ENCODE results near the gene PITHD1.

DNA sequence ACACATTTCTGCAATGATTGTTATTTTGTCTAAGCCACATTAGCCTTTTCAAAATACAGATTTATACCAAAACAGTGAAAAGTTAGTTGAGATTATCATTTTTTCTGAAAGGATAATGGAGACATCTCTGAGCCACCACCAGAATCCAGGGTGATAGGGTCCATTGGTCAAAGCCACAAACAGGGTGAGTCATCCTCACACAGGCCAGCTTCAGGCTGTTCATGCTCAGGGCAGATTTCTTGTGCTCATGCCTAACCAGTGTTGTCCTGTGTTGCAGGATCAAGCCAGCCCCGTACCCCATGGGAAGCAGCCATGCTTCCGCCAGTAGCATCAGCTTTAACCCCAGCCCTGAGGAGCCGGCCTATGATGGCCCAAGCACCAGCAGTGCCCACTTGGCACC is 21.5 kb upstream of the PITHD1 start:
- TF ChIP-seq, protein P1, sequence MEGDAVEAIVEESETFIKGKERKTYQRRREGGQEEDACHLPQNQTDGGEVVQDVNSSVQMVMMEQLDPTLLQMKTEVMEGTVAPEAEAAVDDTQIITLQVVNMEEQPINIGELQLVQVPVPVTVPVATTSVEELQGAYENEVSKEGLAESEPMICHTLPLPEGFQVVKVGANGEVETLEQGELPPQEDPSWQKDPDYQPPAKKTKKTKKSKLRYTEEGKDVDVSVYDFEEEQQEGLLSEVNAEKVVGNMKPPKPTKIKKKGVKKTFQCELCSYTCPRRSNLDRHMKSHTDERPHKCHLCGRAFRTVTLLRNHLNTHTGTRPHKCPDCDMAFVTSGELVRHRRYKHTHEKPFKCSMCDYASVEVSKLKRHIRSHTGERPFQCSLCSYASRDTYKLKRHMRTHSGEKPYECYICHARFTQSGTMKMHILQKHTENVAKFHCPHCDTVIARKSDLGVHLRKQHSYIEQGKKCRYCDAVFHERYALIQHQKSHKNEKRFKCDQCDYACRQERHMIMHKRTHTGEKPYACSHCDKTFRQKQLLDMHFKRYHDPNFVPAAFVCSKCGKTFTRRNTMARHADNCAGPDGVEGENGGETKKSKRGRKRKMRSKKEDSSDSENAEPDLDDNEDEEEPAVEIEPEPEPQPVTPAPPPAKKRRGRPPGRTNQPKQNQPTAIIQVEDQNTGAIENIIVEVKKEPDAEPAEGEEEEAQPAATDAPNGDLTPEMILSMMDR (IDR thresholded peaks at IDR 0.05; ENCODE audit: low read length): no peak
- no peak for TF ChIP-seq EZH2 (IDR thresholded peaks at IDR 0.05; ENCODE audit: borderline replicate concordance, low read length)
